Measurements from ENCODE around the gene HNRNPLL. TPM values are rescaled to one million over a fixed set of nuclear protein-coding genes. Genes with fewer than 3 reads are reported as not detected.

Gene HNRNPLL
- total and polyA plus RNA-seq, 2 donors: 24.1 to 54.0 TPM

DNA sequence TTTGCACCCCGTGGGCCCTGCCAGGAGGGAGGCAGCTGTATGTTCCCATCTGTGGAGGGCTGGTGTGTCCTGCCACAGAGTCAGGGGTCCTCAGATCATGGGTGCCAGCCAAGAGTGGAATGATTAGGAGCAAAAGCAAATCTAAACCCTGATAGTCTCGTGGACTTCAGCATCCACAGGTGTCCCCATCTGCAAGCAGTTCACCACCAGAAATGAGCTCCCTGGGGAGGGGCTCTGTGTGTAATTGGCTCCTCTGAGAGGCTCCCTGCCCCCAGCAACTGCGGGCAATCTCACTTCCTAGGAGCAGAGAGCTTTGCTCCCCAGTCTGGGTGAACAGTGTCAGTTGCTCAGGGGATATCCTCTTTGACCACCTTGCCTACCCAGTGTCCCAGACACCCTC is 78.1 kb downstream of the HNRNPLL start:
- no peaks in the 10 kb centered on the region for H3K36me3 ChIP-seq (ENCODE audit: control insufficient read depth in 2 of 2, insufficient read depth in 2 of 2, low read length in 1 of 2)
- no peak overlapping the region for H3K27ac ChIP-seq (ENCODE audit: low read depth in 1 of 2, low read length in 1 of 2)
- peaks cover 4 to 32% of the 10 kb centered on the region in 2 donors for H3K27me3 ChIP-seq (ENCODE audit: control insufficient read depth in 2 of 2, insufficient read depth in 1 of 2, low read length in 1 of 2)
- WGBS: 78% methylated on average over 3 of the region's 3 CpGs
- no peak overlapping the region for H3K4me3 ChIP-seq (ENCODE audit: low read length in 2 of 2)
- no peaks in the 10 kb centered on the region for H3K9me3 ChIP-seq (ENCODE audit: control insufficient read depth in 2 of 2, insufficient read depth in 1 of 2, low read length in 1 of 2)
- H3K4me1 ChIP-seq (ENCODE audit: control insufficient read depth in 2 of 2, insufficient read depth in 2 of 2, low read length in 2 of 2): peaks cover 0 to 3% of the 10 kb centered on the region in 2 donors
- DNase-seq (ENCODE audit: low read depth in 6 of 9, low spot score in 9 of 9): no peak

DNA sequence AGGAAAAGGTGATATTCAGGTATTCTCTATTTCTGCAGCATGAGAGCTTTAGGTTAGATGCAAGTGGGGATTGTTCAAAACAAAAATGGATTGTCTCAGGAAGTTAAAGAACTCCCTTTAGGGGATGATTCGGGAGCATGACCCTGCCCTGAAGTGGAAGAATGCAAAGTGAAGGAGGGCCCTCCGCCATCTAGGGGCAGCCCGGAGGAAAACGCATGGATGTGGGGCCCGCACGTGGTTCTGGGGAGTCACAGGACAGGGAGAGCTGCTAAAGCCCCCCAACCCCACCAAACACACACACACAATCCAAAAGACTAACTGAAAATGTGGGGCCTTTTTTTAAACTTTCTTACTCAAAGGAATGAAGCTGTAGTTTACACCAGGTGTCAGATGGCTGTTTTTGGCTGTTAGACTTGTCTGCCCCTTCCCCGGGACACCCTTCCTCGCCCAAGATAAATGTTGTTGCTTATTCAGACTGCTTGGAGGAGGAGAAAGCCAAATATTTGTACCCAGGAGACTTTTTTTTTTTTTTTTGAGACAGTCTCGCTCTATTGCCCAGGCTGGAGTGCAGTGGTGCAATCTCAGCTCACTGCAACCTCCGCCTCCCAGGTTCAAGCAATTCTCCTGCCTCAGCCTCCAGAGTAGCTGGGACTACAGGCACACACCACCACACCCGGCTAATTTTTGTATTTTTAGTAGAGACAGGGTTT is 78.8 kb downstream of the HNRNPLL start:
- 80% methylated on average over 11 of the region's 11 CpGs for WGBS
- H3K4me3 ChIP-seq (ENCODE audit: low read length in 2 of 2): no peak overlapping the region
- H3K4me1 ChIP-seq (ENCODE audit: control insufficient read depth in 2 of 2, insufficient read depth in 2 of 2, low read length in 2 of 2): peaks cover 0 to 3% of the 10 kb centered on the region in 2 donors
- no peaks in the 10 kb centered on the region for H3K36me3 ChIP-seq (ENCODE audit: control insufficient read depth in 2 of 2, insufficient read depth in 2 of 2, low read length in 1 of 2)
- H3K27ac ChIP-seq (ENCODE audit: low read depth in 1 of 2, low read length in 1 of 2): no peak overlapping the region
- H3K27me3 ChIP-seq (ENCODE audit: control insufficient read depth in 2 of 2, insufficient read depth in 1 of 2, low read length in 1 of 2): peaks cover 4 to 25% of the 10 kb centered on the region in 2 donors
- H3K9me3 ChIP-seq (ENCODE audit: control insufficient read depth in 2 of 2, insufficient read depth in 1 of 2, low read length in 1 of 2): no peaks in the 10 kb centered on the region
- DNase-seq (ENCODE audit: low read depth in 6 of 9, low spot score in 9 of 9): no peak

DNA sequence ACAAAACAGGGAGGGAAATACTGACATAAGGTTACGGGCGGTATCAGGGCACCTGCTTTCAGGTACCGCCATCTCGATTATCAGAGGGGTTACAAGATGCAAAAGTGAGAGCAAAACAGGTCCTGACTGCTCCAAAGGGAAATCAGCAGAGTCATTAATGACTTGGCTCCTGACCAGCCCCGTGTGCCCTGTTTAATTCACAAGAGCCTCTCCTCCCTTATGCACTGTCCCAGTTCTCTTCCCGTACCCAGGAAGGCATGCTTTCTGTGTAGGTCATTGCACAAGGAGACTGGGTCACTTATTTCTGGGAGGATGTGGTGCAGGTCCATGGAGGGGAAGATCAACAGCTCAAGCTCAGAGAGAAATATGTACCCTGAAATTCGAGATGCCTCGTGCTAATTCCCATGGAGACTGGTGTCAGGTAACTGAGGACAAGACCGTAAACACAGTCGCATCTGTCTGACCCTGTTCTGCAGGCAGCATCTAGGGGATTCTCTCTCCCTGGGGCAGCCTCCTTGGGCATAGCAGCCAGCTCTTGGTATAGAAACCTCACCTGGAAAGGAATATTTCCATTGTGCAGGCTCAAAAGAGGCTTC is 79.9 kb downstream of the HNRNPLL start:
- whole genome bisulfite sequencing: 90% methylated on average over 10 of the region's 10 CpGs
- Histone ChIP-seq H3K4me3 (ENCODE audit: low read length in 2 of 2) (no peak overlapping the region), H3K27me3 (ENCODE audit: control insufficient read depth in 2 of 2, insufficient read depth in 1 of 2, low read length in 1 of 2) (peaks cover under 1 to 15% of the 10 kb centered on the region in 2 donors), H3K36me3 (ENCODE audit: control insufficient read depth in 2 of 2, insufficient read depth in 2 of 2, low read length in 1 of 2) (no peaks in the 10 kb centered on the region), H3K4me1 (ENCODE audit: control insufficient read depth in 2 of 2, insufficient read depth in 2 of 2, low read length in 2 of 2) (no peaks in the 10 kb centered on the region), H3K9me3 (ENCODE audit: control insufficient read depth in 2 of 2, insufficient read depth in 1 of 2, low read length in 1 of 2) (no peaks in the 10 kb centered on the region), H3K27ac (ENCODE audit: low read depth in 1 of 2, low read length in 1 of 2) (no peak overlapping the region)
- no peak for DNase-seq (ENCODE audit: low read depth in 6 of 9, low spot score in 9 of 9)

DNA sequence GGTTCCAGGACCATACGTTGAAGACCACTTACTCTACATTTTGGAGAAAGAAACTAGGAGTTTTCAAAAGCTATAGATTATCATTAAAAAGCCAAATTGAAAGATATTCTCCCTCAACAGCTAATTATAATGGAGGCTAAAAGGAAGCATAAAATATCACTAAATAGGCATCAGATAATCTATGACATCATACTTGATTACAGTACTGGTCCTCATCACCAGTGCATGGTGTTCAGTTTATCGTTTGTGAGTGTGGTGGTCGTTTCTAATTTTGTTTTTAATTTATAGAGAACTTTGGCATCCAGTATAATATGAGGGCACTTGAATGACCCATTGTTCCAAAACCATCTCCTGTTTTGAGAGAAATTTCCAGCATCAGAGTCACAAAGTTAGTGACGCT is 80.9 kb downstream of the HNRNPLL start:
- no peak for DNase-seq (ENCODE audit: low read depth in 6 of 9, low spot score in 9 of 9)
- Histone ChIP-seq H3K27ac (ENCODE audit: low read depth in 1 of 2, low read length in 1 of 2) (no peak overlapping the region), H3K36me3 (ENCODE audit: control insufficient read depth in 2 of 2, insufficient read depth in 2 of 2, low read length in 1 of 2) (no peaks in the 10 kb centered on the region), H3K4me3 (ENCODE audit: low read length in 2 of 2) (no peak overlapping the region), H3K9me3 (ENCODE audit: control insufficient read depth in 2 of 2, insufficient read depth in 1 of 2, low read length in 1 of 2) (no peaks in the 10 kb centered on the region), H3K4me1 (ENCODE audit: control insufficient read depth in 2 of 2, insufficient read depth in 2 of 2, low read length in 2 of 2) (no peaks in the 10 kb centered on the region), H3K27me3 (ENCODE audit: control insufficient read depth in 2 of 2, insufficient read depth in 1 of 2, low read length in 1 of 2) (peaks cover 0 to 8% of the 10 kb centered on the region in 2 donors)
- whole genome bisulfite sequencing: 98% methylated on average over 4 of the region's 4 CpGs

DNA sequence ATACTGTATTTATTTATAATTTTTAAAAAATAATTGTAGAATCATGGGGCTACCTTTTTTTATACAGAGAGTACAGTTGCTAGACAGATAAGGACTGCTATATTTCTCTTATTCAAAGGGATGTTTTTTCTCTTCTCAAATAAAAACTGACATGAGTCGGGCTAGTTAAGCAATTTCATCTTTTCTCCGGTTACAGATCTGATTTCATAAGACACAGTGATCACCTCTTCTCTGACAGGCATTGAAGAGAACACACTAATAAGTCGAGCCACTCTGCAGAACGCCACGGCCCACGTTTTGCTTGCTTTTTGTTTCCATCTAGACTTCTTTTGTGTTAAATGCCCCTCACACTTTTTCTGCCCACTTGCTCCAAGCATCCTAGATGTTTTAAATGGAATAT is 85.4 kb downstream of the HNRNPLL start:
- no peaks in the 10 kb centered on the region for H3K9me3 ChIP-seq (ENCODE audit: control insufficient read depth in 2 of 2, insufficient read depth in 1 of 2, low read length in 1 of 2)
- WGBS: 90% methylated on average over 6 of the region's 6 CpGs
- DNase-seq (ENCODE audit: low read depth in 6 of 9, low spot score in 9 of 9): no peak

DNA sequence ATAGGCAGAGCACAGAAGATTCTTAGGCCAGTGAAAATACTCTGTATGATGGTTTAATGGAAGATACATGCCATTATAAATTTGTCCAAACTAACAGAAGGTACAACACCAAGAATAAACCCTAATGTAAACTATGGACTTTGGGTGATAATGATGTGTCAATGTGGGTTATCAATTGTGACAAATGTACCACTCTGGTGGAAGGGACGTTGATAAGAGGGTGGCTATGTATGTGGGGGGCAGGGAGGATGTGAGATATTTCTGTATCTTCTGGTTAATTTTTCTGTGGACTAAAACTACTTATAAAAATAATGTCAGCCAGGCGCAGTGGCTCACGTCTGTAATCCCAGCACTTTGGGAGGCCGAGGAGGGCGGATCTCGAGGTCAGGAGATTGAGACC is 86.2 kb downstream of the HNRNPLL start:
- Histone ChIP-seq H3K9me3 (ENCODE audit: control insufficient read depth in 2 of 2, insufficient read depth in 1 of 2, low read length in 1 of 2) (no peaks in the 10 kb centered on the region), H3K4me3 (ENCODE audit: low read length in 2 of 2) (no peak overlapping the region), H3K27ac (ENCODE audit: low read depth in 1 of 2, low read length in 1 of 2) (no peak overlapping the region), H3K27me3 (ENCODE audit: control insufficient read depth in 2 of 2, insufficient read depth in 1 of 2, low read length in 1 of 2) (peaks cover 0 to 3% of the 10 kb centered on the region in 2 donors), H3K4me1 (ENCODE audit: control insufficient read depth in 2 of 2, insufficient read depth in 2 of 2, low read length in 2 of 2) (no peaks in the 10 kb centered on the region), H3K36me3 (ENCODE audit: control insufficient read depth in 2 of 2, insufficient read depth in 2 of 2, low read length in 1 of 2) (no peaks in the 10 kb centered on the region)
- no peak for DNase-seq (ENCODE audit: low read depth in 6 of 9, low spot score in 9 of 9)
- 85% methylated on average over 6 of the region's 6 CpGs for WGBS

More for the DNA sequence above, 85.4 kb downstream of the HNRNPLL start:
- Histone ChIP-seq H3K27ac (ENCODE audit: low read depth in 1 of 2, low read length in 1 of 2) (no peak overlapping the region), H3K27me3 (ENCODE audit: control insufficient read depth in 2 of 2, insufficient read depth in 1 of 2, low read length in 1 of 2) (peaks cover 0 to 3% of the 10 kb centered on the region in 2 donors), H3K4me1 (ENCODE audit: control insufficient read depth in 2 of 2, insufficient read depth in 2 of 2, low read length in 2 of 2) (no peaks in the 10 kb centered on the region), H3K36me3 (ENCODE audit: control insufficient read depth in 2 of 2, insufficient read depth in 2 of 2, low read length in 1 of 2) (no peaks in the 10 kb centered on the region), H3K4me3 (ENCODE audit: low read length in 2 of 2) (no peak overlapping the region)

DNA sequence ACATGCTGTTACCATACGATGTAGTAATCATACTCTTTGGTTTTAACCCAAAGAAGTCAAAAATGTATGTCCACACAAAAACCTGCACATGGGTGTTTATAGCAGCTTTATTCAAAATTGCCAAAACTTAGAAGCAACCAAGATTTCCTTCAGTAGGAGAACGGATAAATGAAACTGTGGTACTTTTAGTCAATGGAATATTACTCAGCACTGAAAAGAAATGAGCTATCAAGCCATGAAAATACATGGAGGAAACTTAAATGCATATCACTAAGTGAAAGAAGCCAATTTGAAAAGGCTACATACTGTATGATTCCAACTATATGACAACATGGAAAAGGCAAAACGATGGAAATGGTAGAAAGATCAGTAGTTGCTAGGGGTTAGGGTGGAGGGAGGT is 86.6 kb downstream of the HNRNPLL start:
- DNase-seq (ENCODE audit: low read depth in 6 of 9, low spot score in 9 of 9): no peak
- WGBS: 94% methylated on average over 3 of the region's 3 CpGs
- Histone ChIP-seq H3K4me1 (ENCODE audit: control insufficient read depth in 2 of 2, insufficient read depth in 2 of 2, low read length in 2 of 2) (no peaks in the 10 kb centered on the region), H3K27me3 (ENCODE audit: control insufficient read depth in 2 of 2, insufficient read depth in 1 of 2, low read length in 1 of 2) (peaks cover 0 to 3% of the 10 kb centered on the region in 2 donors), H3K9me3 (ENCODE audit: control insufficient read depth in 2 of 2, insufficient read depth in 1 of 2, low read length in 1 of 2) (no peaks in the 10 kb centered on the region), H3K36me3 (ENCODE audit: control insufficient read depth in 2 of 2, insufficient read depth in 2 of 2, low read length in 1 of 2) (no peaks in the 10 kb centered on the region), H3K4me3 (ENCODE audit: low read length in 2 of 2) (no peak overlapping the region), H3K27ac (ENCODE audit: low read depth in 1 of 2, low read length in 1 of 2) (no peak overlapping the region)

DNA sequence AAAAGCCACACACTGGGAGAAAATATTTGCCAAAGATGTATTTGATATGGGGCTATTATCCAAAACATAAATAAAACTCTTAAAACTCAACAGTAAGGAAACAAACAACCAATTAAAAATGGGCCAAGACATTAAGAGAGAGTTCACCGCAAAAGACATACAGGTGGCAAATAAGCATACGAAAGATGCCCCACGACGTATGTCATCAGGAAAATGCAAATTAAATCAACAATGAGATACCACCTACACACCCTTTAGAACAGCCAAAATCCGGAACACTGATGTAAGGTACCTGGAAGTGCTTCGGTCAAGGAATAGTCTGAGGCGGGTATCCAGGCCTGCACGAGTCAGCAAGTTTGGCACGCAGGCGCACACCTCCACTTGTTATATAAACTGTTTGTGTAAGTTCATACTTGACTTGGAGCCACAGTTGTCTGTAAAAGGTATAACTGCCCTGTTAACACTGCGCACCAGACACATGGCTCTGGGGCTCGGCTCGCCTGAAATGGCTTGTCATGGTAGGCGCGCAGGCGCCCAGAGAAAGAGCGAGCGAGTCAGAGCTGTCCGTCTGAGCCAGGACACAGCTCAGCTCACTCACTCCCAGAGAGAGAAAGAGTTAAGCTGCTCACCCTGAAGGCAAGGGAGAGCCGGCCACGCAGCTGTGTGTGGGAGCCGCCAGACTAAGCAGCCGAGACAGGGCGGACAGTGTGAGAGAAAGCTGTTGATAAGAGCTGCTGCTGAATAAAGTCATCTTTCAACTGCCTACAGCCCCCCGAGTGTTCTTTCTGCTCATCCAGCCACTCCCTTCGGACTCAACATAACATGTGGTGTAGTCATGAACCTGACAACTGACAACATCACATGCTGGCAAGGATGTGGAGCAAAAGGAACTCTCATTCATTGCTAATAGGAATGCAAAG is 87.3 kb downstream of the HNRNPLL start:
- no peaks in the 10 kb centered on the region for H3K4me1 ChIP-seq (ENCODE audit: control insufficient read depth in 2 of 2, insufficient read depth in 2 of 2, low read length in 2 of 2)
- H3K9me3 ChIP-seq (ENCODE audit: control insufficient read depth in 2 of 2, insufficient read depth in 1 of 2, low read length in 1 of 2): no peaks in the 10 kb centered on the region
- H3K27ac ChIP-seq (ENCODE audit: low read depth in 1 of 2, low read length in 1 of 2): peak overlapping the region in 1 of 2 donors; percentile 58
- no peaks in the 10 kb centered on the region for H3K36me3 ChIP-seq (ENCODE audit: control insufficient read depth in 2 of 2, insufficient read depth in 2 of 2, low read length in 1 of 2)
- no peak overlapping the region for H3K4me3 ChIP-seq (ENCODE audit: low read length in 2 of 2)
- 92% methylated on average over 26 of the region's 26 CpGs for WGBS
- peaks cover 0 to 3% of the 10 kb centered on the region in 2 donors for H3K27me3 ChIP-seq (ENCODE audit: control insufficient read depth in 2 of 2, insufficient read depth in 1 of 2, low read length in 1 of 2)
- DNase-seq (ENCODE audit: low read depth in 6 of 9, low spot score in 9 of 9): no peak

All from thymus (tissue), 11 donors.